Spleen (tissue), 7 donors: ENCODE data around the gene SELENOM.

ENCODE experiments used
- CTCF ChIP-seq, 11 experiments: fragments of 200-600 bp in 7 of 11; fragments of 450-650 bp in 4 of 11; sonication (generic) in 4 of 11; IDR thresholded peaks in 8 of 11; conservative IDR thresholded peaks in 3 of 11; 1 replicate in 7 of 11; 2 replicates in 4 of 11; pipeline versions ENCODE4 v1.4.0 to v1.8.0; 2016 to 2021; ENCODE audit warnings: antibody characterized with exemption in 11 of 11, inconsistent platforms in 4 of 11, mild to moderate bottlenecking in 1 of 11
- POLR2A ChIP-seq, 3 donors: fragments of 450-650 bp; IDR thresholded peaks; one replicate each; pipeline ENCODE4 v1.5.1; 2017; ENCODE audit warnings: antibody characterized with exemption in 3 of 3, mild to moderate bottlenecking in 1 of 3
- donor health status: DM: no; HTN: no; CAD: no; lungs with moderate emphysema.
- donor health status: DM: no; HTN: no; CAD: no.
- donor health status: DM: no; HTN: no; CAD: no.

- no peak for TF ChIP-seq CTCF (IDR thresholded peaks at IDR 0.05 in 8 of 11, conservative IDR thresholded peaks at IDR 0.05 in 3 of 11)
- TF ChIP-seq POLR2A (IDR thresholded peaks at IDR 0.05), result no peak
Measured at GRCh38 chr22:31148488-31148887, 41.1 kb upstream of the SELENOM start.
